HepG2 (cell line): ENCODE measurements around the gene KRTAP3-2. TPM values are rescaled to one million over a fixed set of nuclear protein-coding genes. Genes with fewer than 3 reads are reported as not detected.

Experiments
- CBX1 ChIP-seq: IDR thresholded peaks from one replicate; pipeline ENCODE4 v1.6.1; 2016; ENCODE audit warnings: antibody characterized with exemption, low read depth
- DPF2 ChIP-seq: sonication (generic); formaldehyde crosslinking; IDR thresholded peaks from 2 replicates; pipeline ENCODE4 v1.4.0; 2020; ENCODE audit warnings: mild to moderate bottlenecking, low read depth, missing genetic modification reagents, borderline replicate concordance
- FOSL1 ChIP-seq: sonication (generic); formaldehyde crosslinking; IDR thresholded peaks from 2 replicates; pipeline ENCODE4 v1.9.0; 2021; ENCODE audit warnings: missing genetic modification reagents, borderline replicate concordance
- MTA3 ChIP-seq: sonication (generic); formaldehyde crosslinking; IDR thresholded peaks from 2 replicates; pipeline ENCODE4 v1.4.0; 2020; ENCODE audit warnings: missing genetic modification reagents
- RAD51 ChIP-seq: fragments of 450-650 bp; IDR thresholded peaks from 2 replicates; pipeline ENCODE4 v1.6.1; 2016; ENCODE audit warnings: borderline replicate concordance
- RELA ChIP-seq: sonication (generic); formaldehyde crosslinking; IDR thresholded peaks from 2 replicates; pipeline ENCODE4 v1.4.0; 2020; ENCODE audit warnings: missing genetic modification reagents
- RFX5 ChIP-seq: IDR thresholded peaks from 2 replicates; pipeline ENCODE4 v1.6.1; 2011; ENCODE audit warnings: low read depth, low read length, improper control_type of control experiment
- TAF1 ChIP-seq: sonication (generic); formaldehyde crosslinking; IDR thresholded peaks from 2 replicates; pipeline ENCODE4 v1.4.0; 2020; ENCODE audit warnings: missing genetic modification reagents
- TRIM24 ChIP-seq: sonication (generic); formaldehyde crosslinking; IDR thresholded peaks from 2 replicates; pipeline ENCODE4 v1.8.0; 2022; ENCODE audit warnings: mild to moderate bottlenecking, missing genetic modification reagents
- ZNF138 ChIP-seq: sonication (generic); formaldehyde crosslinking; IDR thresholded peaks from 2 replicates; pipeline ENCODE4 v1.5.0; 2020; ENCODE audit warnings: mild to moderate bottlenecking, low read depth, missing genetic modification reagents
- ZNF780A ChIP-seq: sonication (generic); formaldehyde crosslinking; IDR thresholded peaks from 2 replicates; pipeline ENCODE4 v1.8.0; 2022; ENCODE audit warnings: mild to moderate bottlenecking, missing genetic modification reagents, moderate library complexity
- ZNF781 ChIP-seq: sonication (generic); formaldehyde crosslinking; IDR thresholded peaks from 2 replicates; pipeline ENCODE4 v1.5.1; 2020; ENCODE audit warnings: borderline replicate concordance, mild to moderate bottlenecking, missing genetic modification reagents; ENCODE audit errors: not compliant biosample characterization
- polyA plus RNA-seq, 8 experiments: library from polyadenylated mRNA; depleted of rRNA in 3 of 8; stranded (reverse) in 7 of 8; unstranded in 1 of 8; fragments of >200 nt; fragmentation: Illumina TruSeq in 4 of 8; extraction: Trizol in 4 of 8; gene quantifications; 2 replicates each; pipeline versions ENCODE4 v1.2.1 to v1.2.3, GENCODE V29; 2011 to 2016; ENCODE audit warnings: low read depth in 4 of 8, missing spikeins in 1 of 8, mixed read lengths in 1 of 8; ENCODE audit not compliant: insufficient read depth in 1 of 8
- total RNA-seq, 5 experiments: library from RNA; depleted of rRNA; stranded (reverse); fragments of >200 nt; fragmentation: Illumina TruSeq; extraction: Trizol; gene quantifications; 2 replicates each; pipeline ENCODE4 v1.2.3, GENCODE V29; 2016; ENCODE audit warnings: low read depth in 1 of 5
- TF ChIP-seq, protein P1 (sequence below): sonication (generic); formaldehyde crosslinking; IDR thresholded peaks from 2 replicates; pipeline ENCODE4 v1.9.0; 2022; ENCODE audit warnings: missing genetic modification reagents, mild to moderate bottlenecking, borderline replicate concordance
- TF ChIP-seq, protein P2 (sequence below): IDR thresholded peaks from 2 replicates; pipeline ENCODE4 v1.4.0; 2020; ENCODE audit warnings: mild to moderate bottlenecking, missing genetic modification reagents
- TF ChIP-seq, protein P3 (sequence below), 2 experiments: IDR thresholded peaks; 2 replicates each; pipeline ENCODE4 v1.6.1; 2011 to 2012; ENCODE audit warnings: low read length in 2 of 2, borderline replicate concordance in 1 of 2, low read depth in 1 of 2, mild to moderate bottlenecking in 1 of 2, moderate library complexity in 1 of 2
- TF ChIP-seq, protein P4 (sequence below): sonication (generic); formaldehyde crosslinking; IDR thresholded peaks from 2 replicates; pipeline ENCODE4 v1.4.0; 2020; ENCODE audit warnings: missing genetic modification reagents
- TF ChIP-seq, protein P5 (sequence below): sonication (generic); formaldehyde crosslinking; IDR thresholded peaks from 2 replicates; pipeline ENCODE4 v1.5.0; 2020; ENCODE audit warnings: missing genetic modification reagents, mild to moderate bottlenecking, borderline replicate concordance

The KRTAP3-2 gene
- total and polyA plus RNA-seq, 2 of the 13 experiments (the other 11 are each of a cell fraction or from before 2014, with no cell fraction given): not detected

DNA sequence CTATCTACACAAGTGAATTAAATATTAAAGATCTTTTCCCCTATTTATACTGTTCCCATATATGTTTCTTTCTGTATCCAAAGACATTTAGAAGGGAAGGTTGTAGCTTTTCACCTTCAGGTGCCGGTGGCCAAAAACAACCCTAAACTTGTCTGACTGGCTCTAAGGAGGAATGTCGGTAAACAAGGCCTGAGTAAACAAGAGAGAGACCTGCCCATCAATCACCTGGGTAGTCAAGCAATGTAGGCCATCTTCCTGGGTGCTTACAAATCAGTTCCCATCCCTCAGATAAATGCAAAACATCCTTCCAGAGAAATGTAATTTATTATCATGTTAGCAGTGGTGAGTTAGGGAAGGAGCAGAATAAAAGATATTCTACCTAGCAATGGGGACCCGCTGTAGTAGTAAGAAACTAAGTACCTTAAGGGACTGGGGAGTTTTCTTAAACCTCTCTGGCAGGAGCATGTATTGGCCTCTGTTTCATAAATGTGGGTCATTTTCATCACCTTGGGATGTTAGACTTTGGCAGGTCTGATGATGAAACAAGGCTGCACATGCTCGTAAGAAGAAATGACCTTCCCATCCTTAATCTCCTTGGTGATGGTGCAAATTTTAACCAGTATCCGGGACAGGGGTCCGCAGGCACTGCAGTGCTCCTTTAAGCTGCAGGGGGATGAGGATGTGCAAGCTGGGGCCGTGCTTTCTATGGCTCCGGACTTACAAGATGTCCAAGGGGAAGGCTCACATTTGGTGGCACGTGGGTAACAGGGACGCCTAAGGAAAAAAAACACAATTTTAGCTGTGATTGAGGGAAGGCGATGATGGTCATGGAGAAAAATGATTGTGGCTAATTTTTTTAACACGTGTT is 41.4 kb downstream of the KRTAP3-2 start (continued):
- TF ChIP-seq ZNF780A (CRISPR knock-in tag): no peak
- TF ChIP-seq ZNF781 (CRISPR knock-in tag): peak; percentile 49
- TF ChIP-seq CBX1: no peak
- no peak for TF ChIP-seq ZNF138 (CRISPR knock-in tag)
- TF ChIP-seq, protein P1, sequence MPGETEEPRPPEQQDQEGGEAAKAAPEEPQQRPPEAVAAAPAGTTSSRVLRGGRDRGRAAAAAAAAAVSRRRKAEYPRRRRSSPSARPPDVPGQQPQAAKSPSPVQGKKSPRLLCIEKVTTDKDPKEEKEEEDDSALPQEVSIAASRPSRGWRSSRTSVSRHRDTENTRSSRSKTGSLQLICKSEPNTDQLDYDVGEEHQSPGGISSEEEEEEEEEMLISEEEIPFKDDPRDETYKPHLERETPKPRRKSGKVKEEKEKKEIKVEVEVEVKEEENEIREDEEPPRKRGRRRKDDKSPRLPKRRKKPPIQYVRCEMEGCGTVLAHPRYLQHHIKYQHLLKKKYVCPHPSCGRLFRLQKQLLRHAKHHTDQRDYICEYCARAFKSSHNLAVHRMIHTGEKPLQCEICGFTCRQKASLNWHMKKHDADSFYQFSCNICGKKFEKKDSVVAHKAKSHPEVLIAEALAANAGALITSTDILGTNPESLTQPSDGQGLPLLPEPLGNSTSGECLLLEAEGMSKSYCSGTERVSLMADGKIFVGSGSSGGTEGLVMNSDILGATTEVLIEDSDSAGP (CRISPR knock-in tag): no peak
- no peak for TF ChIP-seq MTA3
- TF ChIP-seq RAD51: no peak
- peak; percentile 78 for TF ChIP-seq DPF2
- TF ChIP-seq, protein P2, sequence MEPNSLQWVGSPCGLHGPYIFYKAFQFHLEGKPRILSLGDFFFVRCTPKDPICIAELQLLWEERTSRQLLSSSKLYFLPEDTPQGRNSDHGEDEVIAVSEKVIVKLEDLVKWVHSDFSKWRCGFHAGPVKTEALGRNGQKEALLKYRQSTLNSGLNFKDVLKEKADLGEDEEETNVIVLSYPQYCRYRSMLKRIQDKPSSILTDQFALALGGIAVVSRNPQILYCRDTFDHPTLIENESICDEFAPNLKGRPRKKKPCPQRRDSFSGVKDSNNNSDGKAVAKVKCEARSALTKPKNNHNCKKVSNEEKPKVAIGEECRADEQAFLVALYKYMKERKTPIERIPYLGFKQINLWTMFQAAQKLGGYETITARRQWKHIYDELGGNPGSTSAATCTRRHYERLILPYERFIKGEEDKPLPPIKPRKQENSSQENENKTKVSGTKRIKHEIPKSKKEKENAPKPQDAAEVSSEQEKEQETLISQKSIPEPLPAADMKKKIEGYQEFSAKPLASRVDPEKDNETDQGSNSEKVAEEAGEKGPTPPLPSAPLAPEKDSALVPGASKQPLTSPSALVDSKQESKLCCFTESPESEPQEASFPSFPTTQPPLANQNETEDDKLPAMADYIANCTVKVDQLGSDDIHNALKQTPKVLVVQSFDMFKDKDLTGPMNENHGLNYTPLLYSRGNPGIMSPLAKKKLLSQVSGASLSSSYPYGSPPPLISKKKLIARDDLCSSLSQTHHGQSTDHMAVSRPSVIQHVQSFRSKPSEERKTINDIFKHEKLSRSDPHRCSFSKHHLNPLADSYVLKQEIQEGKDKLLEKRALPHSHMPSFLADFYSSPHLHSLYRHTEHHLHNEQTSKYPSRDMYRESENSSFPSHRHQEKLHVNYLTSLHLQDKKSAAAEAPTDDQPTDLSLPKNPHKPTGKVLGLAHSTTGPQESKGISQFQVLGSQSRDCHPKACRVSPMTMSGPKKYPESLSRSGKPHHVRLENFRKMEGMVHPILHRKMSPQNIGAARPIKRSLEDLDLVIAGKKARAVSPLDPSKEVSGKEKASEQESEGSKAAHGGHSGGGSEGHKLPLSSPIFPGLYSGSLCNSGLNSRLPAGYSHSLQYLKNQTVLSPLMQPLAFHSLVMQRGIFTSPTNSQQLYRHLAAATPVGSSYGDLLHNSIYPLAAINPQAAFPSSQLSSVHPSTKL (CRISPR knock-in tag): peak; percentile 96
- no peak for TF ChIP-seq TAF1
- TF ChIP-seq, protein P3, sequence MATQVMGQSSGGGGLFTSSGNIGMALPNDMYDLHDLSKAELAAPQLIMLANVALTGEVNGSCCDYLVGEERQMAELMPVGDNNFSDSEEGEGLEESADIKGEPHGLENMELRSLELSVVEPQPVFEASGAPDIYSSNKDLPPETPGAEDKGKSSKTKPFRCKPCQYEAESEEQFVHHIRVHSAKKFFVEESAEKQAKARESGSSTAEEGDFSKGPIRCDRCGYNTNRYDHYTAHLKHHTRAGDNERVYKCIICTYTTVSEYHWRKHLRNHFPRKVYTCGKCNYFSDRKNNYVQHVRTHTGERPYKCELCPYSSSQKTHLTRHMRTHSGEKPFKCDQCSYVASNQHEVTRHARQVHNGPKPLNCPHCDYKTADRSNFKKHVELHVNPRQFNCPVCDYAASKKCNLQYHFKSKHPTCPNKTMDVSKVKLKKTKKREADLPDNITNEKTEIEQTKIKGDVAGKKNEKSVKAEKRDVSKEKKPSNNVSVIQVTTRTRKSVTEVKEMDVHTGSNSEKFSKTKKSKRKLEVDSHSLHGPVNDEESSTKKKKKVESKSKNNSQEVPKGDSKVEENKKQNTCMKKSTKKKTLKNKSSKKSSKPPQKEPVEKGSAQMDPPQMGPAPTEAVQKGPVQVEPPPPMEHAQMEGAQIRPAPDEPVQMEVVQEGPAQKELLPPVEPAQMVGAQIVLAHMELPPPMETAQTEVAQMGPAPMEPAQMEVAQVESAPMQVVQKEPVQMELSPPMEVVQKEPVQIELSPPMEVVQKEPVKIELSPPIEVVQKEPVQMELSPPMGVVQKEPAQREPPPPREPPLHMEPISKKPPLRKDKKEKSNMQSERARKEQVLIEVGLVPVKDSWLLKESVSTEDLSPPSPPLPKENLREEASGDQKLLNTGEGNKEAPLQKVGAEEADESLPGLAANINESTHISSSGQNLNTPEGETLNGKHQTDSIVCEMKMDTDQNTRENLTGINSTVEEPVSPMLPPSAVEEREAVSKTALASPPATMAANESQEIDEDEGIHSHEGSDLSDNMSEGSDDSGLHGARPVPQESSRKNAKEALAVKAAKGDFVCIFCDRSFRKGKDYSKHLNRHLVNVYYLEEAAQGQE (IDR thresholded peaks at IDR 0.05; ENCODE audit: borderline replicate concordance in 1 of 2, low read depth in 1 of 2, low read length in 2 of 2): 0 out of 4 replicates have a peak, but pooled peaks of 1 of the 2 experiments have one; percentile 27
- no peak for TF ChIP-seq RFX5
- TF ChIP-seq TRIM24 (CRISPR knock-in tag): no peak
- no peak for TF ChIP-seq RELA
- no peak; the same call in 1 of the 2 replicates for TF ChIP-seq FOSL1 (CRISPR knock-in tag)
- TF ChIP-seq, protein P4, sequence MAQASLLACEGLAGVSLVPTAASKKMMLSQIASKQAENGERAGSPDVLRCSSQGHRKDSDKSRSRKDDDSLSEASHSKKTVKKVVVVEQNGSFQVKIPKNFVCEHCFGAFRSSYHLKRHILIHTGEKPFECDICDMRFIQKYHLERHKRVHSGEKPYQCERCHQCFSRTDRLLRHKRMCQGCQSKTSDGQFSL (CRISPR knock-in tag): no peak
- TF ChIP-seq, protein P5, sequence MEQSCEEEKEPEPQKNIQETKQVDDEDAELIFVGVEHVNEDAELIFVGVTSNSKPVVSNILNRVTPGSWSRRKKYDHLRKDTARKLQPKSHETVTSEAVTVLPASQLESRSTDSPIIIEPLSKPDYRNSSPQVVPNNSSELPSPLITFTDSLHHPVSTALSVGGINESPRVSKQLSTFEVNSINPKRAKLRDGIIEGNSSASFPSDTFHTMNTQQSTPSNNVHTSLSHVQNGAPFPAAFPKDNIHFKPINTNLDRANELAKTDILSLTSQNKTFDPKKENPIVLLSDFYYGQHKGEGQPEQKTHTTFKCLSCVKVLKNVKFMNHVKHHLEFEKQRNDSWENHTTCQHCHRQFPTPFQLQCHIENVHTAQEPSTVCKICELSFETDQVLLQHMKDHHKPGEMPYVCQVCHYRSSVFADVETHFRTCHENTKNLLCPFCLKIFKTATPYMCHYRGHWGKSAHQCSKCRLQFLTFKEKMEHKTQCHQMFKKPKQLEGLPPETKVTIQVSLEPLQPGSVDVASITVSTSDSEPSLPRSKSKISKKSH (CRISPR knock-in tag): no peak
